GM12801 (cell line): Measurements from ENCODE around the gene LDB3.

Source experiments
- CTCF ChIP-seq: IDR thresholded peaks from one replicate; pipeline ENCODE4 v1.5.1; 2011; ENCODE audit warnings: control low read depth; ENCODE audit not compliant: insufficient read length; ENCODE audit errors: extremely low read depth

The LDB3 gene

GRCh38 chr10:86668297-86669165 lies at the start of gene LDB3:
LDB3 (plus strand) TSS chr10:86668511; CDS start chr10:86668692, 181 bp downstream.
- no peak for TF ChIP-seq CTCF

- no peak for TF ChIP-seq CTCF
These were observed 40.0 kb upstream of the LDB3 start for GRCh38 chr10:86628311-86628710.

GRCh38 chr10:86630079-86630478 lies 38.2 kb upstream of the LDB3 start:
- TF ChIP-seq CTCF, result no peak

- TF ChIP-seq CTCF, result no peak
These were observed 36.1 kb upstream of the LDB3 start for GRCh38 chr10:86632009-86632800.

GRCh38 chr10:86632951-86633350 lies 35.4 kb upstream of the LDB3 start:
- TF ChIP-seq CTCF, result no peak

GRCh38 chr10:86635402-86635801 lies 32.9 kb upstream of the LDB3 start:
- no peak for TF ChIP-seq CTCF

GRCh38 chr10:86636311-86636710 lies 32.0 kb upstream of the LDB3 start:
- TF ChIP-seq CTCF, result no peak
